ENCODE results near the gene MAP2K5.

Gene MAP2K5

GRCh38 chr15:67505675-67506572 lies 36.6 kb upstream of the MAP2K5 start:
- DNase-seq (ENCODE audit: low spot score) = no peak

GRCh38 chr15:67506775-67507747 lies 35.4 kb upstream of the MAP2K5 start:
- DNase-seq (ENCODE audit: low spot score) = no peak
- in situ Hi-C loops (cut with MboI; ENCODE audit: low pct_unique_long_range_greater_than_20kb, low sequenced_read_pairs, unreplicated experiment) = no loop called here
- no peak for TF ChIP-seq CTCF (IDR thresholded peaks at IDR 0.05; ENCODE audit: extremely low read depth, insufficient read depth, missing control alignments)

More at GRCh38 chr15:67505675-67506572, 36.6 kb upstream of the MAP2K5 start:
- in situ Hi-C loops (cut with MboI; ENCODE audit: low pct_unique_long_range_greater_than_20kb, low sequenced_read_pairs, unreplicated experiment) = no loop called here
- TF ChIP-seq CTCF (IDR thresholded peaks at IDR 0.05; ENCODE audit: extremely low read depth, insufficient read depth, missing control alignments) = no peak

- in situ Hi-C loops (cut with MboI; ENCODE audit: low pct_unique_long_range_greater_than_20kb, low sequenced_read_pairs, unreplicated experiment) = no loop called here
- no peak for DNase-seq (ENCODE audit: low spot score)
- no peak for TF ChIP-seq CTCF (IDR thresholded peaks at IDR 0.05; ENCODE audit: extremely low read depth, insufficient read depth, missing control alignments)
Measured at GRCh38 chr15:67508407-67508806, 34.1 kb upstream of the MAP2K5 start.

- DNase-seq (ENCODE audit: low spot score) = no peak
- in situ Hi-C loops (cut with MboI; ENCODE audit: low pct_unique_long_range_greater_than_20kb, low sequenced_read_pairs, unreplicated experiment) = no loop called here
- TF ChIP-seq CTCF (IDR thresholded peaks at IDR 0.05; ENCODE audit: extremely low read depth, insufficient read depth, missing control alignments) = no peak
Measured at GRCh38 chr15:67509918-67510317, 32.6 kb upstream of the MAP2K5 start.

- no peak for TF ChIP-seq CTCF (IDR thresholded peaks at IDR 0.05; ENCODE audit: extremely low read depth, insufficient read depth, missing control alignments)
- DNase-seq (ENCODE audit: low spot score) = no peak
- in situ Hi-C loops (cut with MboI; ENCODE audit: low pct_unique_long_range_greater_than_20kb, low sequenced_read_pairs, unreplicated experiment) = no loop called here
Measured at GRCh38 chr15:67510597-67511190, 31.8 kb upstream of the MAP2K5 start.

GRCh38 chr15:67511606-67512005 lies 30.9 kb upstream of the MAP2K5 start:
- in situ Hi-C loops (cut with MboI; ENCODE audit: low pct_unique_long_range_greater_than_20kb, low sequenced_read_pairs, unreplicated experiment) = no loop called here
- no peak for TF ChIP-seq CTCF (IDR thresholded peaks at IDR 0.05; ENCODE audit: extremely low read depth, insufficient read depth, missing control alignments)
- DNase-seq (ENCODE audit: low spot score) = no peak

Measured in GM13977 (cell line).